CD4-positive, alpha-beta T cell treated with Interleukin-6 at 100 ng/mL for 8 hours (primary cell): ENCODE results near the gene ZNF597.

ENCODE experiments used
- DNase-seq: peaks from one replicate; pipeline ENCODE4 v3.0.0-alpha.2; 2020; ENCODE audit warnings: mixed read lengths, low spot score

ZNF597 gene

DNA sequence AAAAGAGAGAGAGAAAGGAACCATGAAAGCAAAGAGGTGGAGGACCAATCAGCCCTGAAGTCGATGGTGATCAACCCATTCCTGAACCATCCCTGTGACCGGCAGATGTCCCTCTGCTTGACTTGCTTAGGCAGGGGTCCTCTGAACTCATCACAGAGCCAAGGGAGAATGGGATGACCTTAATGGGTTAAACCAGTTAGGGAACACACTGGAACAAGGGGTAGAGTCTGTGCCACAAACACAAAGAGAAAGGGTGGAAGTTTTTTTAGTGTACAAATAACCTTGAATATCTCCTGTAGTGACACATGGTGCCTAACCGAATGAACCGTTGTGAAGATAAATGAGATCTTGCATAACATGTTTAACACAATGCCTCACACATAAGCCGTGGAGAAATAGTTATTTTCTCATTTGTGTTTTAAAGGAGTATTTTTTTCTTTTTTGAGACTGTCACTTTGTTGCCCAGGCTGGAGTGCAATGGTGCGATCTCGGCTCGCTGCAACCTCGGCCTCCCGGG lies 11.4 kb upstream of the ZNF597 start:
- no peak for DNase-seq

DNA sequence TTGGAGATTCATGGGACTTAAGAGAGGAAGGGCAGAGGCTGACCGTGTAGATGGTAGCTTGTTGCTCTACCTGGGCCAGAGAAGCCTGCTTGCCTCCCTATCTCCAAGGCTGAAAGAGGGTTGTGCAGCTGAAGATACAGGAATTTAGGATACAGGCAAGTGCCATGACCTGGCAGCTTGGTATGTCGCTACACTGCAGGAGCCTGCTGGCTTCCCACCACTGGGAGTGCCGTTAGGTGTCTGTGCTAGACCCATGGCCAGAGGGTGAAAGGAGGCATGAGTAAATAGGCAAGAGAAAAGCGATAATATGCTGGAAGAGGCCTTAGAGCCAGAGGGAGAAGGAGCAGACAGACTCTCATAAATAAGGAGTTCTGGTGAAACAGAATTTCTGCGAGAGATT lies 10.8 kb upstream of the ZNF597 start:
- DNase-seq = no peak

DNA sequence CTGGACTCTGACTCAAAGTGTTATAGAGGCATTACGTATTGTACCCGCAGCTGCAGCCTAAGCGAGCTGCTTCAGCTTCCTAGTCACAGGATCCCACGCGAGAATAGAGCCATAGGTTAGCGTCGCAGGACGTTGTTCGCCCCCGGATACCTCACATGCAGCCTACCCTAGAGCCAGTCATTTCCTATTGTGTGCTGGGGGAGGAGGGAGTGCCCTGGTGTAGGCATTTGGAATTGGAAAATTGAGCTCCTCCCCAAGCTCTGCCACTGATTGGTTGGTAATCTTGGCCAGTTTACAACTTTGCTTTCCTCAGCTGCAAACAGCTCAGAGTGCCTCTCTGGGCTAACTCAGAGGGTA lies 706 bp upstream of the ZNF597 start:
- DNase-seq = peak; percentile 6

- no peak for DNase-seq
Measured at GRCh38 chr16:3439637-3440036, 3.7 kb downstream of the ZNF597 start.

- no peak for DNase-seq
Measured at GRCh38 chr16:3434373-3434772, 8.9 kb downstream of the ZNF597 start.

DNA sequence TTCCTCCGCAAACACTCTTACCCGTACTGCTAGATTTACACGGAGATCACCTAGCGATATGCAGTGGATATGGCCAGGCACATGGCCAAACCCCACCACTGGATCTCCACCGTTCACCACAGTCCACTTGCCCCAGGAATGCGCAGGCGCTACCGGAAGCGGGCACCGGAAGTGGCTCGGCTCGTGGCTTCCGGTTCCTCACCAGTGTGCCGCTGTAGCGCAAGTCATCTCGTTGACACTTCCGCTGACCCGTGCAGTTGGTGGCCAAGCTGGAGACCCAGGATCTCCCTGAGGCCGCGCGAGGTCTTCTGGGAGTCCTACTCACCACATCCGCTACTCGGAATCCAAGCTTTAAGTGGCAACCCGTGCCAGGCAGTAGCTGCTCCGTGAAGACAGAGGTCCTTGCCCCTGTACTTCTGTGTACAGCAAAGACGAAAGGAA lies 11.5 kb downstream of the ZNF597 start:
- peak; percentile 35 for DNase-seq

DNA sequence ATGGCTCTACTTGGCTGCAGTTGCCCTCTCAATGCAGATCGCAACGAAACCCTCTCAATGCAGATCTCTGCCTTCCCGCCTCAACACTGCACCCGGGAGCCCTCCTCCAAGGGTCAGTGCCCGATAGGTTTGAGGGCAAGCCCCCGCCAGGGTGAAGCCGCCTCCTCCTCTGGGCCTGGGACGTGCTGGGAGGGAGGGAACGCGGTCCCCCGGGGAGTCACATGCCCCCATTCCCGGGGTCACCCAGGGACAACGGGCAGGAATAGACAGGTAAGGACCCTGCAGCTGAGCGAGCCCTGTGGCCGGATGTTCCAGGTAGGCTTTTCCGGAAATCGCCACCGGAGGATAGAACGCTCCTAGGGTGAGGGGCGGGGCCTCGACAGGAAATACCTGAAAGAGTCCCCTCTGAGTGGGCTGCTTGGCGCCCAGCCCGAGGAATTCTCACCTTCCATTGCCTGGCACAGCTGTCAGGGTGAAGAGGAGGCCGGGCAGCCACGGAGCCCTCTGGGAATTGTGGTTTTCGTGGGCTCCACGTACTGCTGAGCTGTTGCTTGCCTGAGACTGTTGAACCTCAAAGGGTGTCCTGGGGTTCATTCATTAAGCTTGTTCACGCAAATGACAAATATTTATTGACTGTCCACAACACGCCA lies 29.4 kb downstream of the ZNF597 start:
- DNase-seq = no peak

GRCh38 chr16:3408561-3409197 lies 34.6 kb downstream of the ZNF597 start:
- DNase-seq = no peak

DNA sequence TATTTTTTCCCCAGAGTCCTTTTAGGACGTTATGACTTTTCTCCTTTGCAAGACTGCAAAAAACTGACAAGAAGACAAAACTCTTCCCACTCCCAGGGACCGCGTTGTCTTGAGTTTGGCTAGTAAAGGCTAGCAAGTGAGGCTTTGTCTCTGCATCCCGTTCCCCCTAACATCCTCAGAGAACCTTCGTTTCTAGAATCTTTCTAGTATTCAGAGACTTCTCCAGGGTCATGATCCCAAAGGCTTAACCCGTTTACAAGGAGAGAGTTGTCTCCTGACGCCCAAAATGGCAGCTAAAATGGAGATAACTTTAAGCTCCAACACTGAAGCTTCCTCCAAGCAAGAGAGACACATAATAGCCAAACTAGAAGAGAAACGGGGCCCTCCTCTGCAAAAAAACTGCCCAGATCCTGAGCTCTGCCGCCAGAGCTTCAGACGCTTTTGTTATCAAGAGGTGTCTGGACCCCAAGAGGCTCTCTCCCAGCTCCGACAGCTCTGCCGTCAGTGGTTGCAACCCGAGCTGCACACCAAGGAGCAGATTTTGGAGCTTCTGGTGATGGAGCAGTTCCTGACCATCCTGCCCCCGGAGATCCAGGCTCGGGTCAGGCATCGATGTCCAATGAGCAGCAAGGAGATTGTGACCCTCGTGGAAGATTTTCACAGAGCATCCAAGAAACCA lies 41.4 kb downstream of the ZNF597 start:
- no peak for DNase-seq

GRCh38 chr16:3400779-3401688 lies 42.3 kb downstream of the ZNF597 start, which contains the start of the genes ZNF174 and ZSCAN32:
ZNF174 (plus strand) TSS chr16:3401215; CDS start chr16:3402005, 790 bp downstream.
ZSCAN32 (minus strand) TSS chr16:3401004; CDS start chr16:3397557, 3,447 bp downstream.
- DNase-seq = peak; percentile 99

DNA sequence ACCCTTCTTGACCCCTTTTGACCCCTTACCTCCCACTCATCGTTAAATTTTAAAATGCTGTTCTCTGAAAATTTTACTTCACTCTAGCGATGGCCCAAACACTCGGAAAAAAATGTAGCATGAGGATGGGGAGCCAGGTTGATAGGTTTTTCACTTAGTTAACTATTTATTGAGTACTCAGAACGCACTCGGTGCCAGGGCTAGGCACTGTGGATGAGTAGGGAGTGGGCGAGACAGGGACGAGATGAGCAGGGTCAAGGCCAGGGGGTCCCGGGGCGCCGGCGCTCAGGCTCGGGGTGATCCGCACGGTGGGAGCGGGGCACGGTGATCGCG lies 42.9 kb downstream of the ZNF597 start:
- no peak for DNase-seq

DNA sequence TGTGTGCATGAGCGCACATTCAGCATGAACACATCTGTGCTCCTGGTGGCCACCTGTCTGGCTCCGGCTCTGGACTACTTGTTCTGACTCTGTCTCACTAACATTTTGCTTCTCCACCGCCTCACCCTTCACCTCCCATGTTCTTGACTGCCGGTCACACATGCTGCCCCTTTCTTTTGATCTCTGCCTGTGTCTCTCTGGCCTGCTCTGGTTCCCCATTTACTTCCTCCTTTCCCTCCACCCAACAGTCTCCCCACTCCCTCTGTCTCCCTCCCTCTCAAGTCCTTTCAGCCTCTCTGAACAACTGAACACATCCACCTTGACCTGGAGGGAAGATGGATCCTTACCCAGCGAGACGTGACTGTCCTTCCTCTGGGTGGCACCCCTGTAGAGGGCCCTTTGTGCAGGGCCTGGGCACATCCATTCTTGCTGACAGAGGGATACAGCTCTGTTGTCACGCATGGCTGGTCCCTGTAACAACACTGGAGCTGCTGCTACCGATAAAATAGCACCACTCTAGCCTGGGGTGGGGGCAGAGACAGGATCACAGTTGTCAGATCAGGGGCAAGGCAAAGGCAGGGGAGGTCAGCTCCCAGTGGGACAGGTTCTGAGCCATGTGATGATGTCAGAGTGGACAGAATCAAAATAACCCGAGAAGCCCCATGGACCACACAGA lies 53.5 kb downstream of the ZNF597 start:
- no peak for DNase-seq

- DNase-seq = no peak
Measured at GRCh38 chr16:3388325-3388724, 55.0 kb downstream of the ZNF597 start.

DNA sequence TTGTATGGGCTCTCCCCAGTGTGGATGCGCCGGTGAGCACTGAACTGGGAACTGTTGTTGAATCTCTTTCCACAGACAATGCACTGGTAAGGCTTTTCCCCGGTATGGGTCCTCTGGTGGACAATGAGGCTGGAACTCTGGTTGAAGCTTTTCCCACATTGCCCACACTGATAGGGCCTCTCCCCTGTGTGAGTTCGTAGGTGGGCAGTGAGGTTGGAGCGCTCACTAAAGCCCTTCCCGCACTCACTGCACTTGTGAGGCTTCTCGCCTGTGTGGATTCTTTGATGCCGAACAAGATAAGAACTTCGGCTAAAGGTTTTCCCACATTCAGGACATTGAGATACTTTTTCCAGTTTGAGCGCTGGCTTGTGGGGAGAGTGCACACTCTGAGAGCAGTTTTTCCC lies 60.3 kb downstream of the ZNF597 start:
- no peak for DNase-seq
